IMR-90 (cell line): ENCODE measurements around the gene TEPSIN.

Experiments
- CHD1 ChIP-seq: IDR thresholded peaks from 2 replicates; pipeline ENCODE4 v1.6.1; 2012; ENCODE audit warnings: low read depth, low read length, improper control_type of control experiment
- CTCF ChIP-seq: conservative IDR thresholded peaks from 2 replicates; pipeline ENCODE4 v1.5.1; 2012; ENCODE audit warnings: mild to moderate bottlenecking, low read depth, low read length, improper control_type of control experiment
- ELK1 ChIP-seq: fragments of 150-350 bp; IDR thresholded peaks from 2 replicates; pipeline ENCODE4 v1.6.1; 2016; ENCODE audit warnings: low read depth, mild to moderate bottlenecking, low read length, moderate library complexity, borderline replicate concordance
- MAFK ChIP-seq: IDR thresholded peaks from 2 replicates; pipeline ENCODE4 v1.6.1; 2012; ENCODE audit warnings: low read depth, low read length, improper control_type of control experiment
- MAZ ChIP-seq: IDR thresholded peaks from 2 replicates; pipeline ENCODE4 v1.6.1; 2012; ENCODE audit warnings: low read depth, mild to moderate bottlenecking, low read length, improper control_type of control experiment, moderate library complexity, borderline replicate concordance
- MXI1 ChIP-seq: IDR thresholded peaks from 2 replicates; pipeline ENCODE4 v1.6.1; 2012; ENCODE audit warnings: low read depth, mild to moderate bottlenecking, low read length, moderate library complexity, borderline replicate concordance
- POLR2A ChIP-seq: IDR thresholded peaks from 2 replicates; pipeline ENCODE4 v1.6.1; 2012; ENCODE audit warnings: mild to moderate bottlenecking, low read depth, low read length
- RAD21 ChIP-seq: IDR thresholded peaks from 2 replicates; pipeline ENCODE4 v1.6.1; 2012; ENCODE audit warnings: low read length, improper control_type of control experiment
- RCOR1 ChIP-seq: IDR thresholded peaks from 2 replicates; pipeline ENCODE4 v1.6.1; 2012; ENCODE audit warnings: mild to moderate bottlenecking, low read length, improper control_type of control experiment; ENCODE audit not compliant: insufficient replicate concordance
- RFX5 ChIP-seq: IDR thresholded peaks from 2 replicates; pipeline ENCODE4 v1.8.0; 2012; ENCODE audit warnings: low read depth, mild to moderate bottlenecking, low read length, moderate library complexity
- SMC3 ChIP-seq: fragments of 150-350 bp; IDR thresholded peaks from 2 replicates; pipeline ENCODE4 v1.6.1; 2016; ENCODE audit warnings: low read depth, mild to moderate bottlenecking, antibody characterized with exemption, low read length, moderate library complexity
- USF2 ChIP-seq: fragments of 150-350 bp; IDR thresholded peaks from 2 replicates; pipeline ENCODE4 v1.6.1; 2017; ENCODE audit warnings: mild to moderate bottlenecking, antibody characterized with exemption, low read length, low read depth

GRCh38 chr17:81272616-81273015 lies 33.8 kb upstream of the TEPSIN start:
- TF ChIP-seq CTCF (no peak), MXI1 (no peak), POLR2A (no peak), MAFK (no peak), RFX5 (no peak), CHD1 (no peak), SMC3 (no peak), USF2 (no peak), RCOR1 (no peak), ELK1 (no peak), RAD21 (no peak), MAZ (no peak)
